Heart left ventricle (tissue), 13 donors: ENCODE results near the gene ETV6.

Source experiments
- CTCF ChIP-seq, 12 donors: fragments of 200-600 bp; sonication (generic) in 4 of 12; IDR thresholded peaks; one replicate each; pipeline versions ENCODE4 v1.5.0 to v1.8.0; 2018 to 2022; ENCODE audit warnings: antibody characterized with exemption in 12 of 12, mild to moderate bottlenecking in 5 of 12
- POLR2A ChIP-seq, 2 donors: fragments of 450-650 bp; IDR thresholded peaks; one replicate each; pipeline ENCODE4 v1.6.1; 2017; ENCODE audit warnings: antibody characterized with exemption in 2 of 2, mild to moderate bottlenecking in 2 of 2, moderate library complexity in 2 of 2
- donor health status: ischemic (EF 13 %, LVEDD 7.1; RV severe dilation, severe dysfunction).
- donor health status: DM: no; HTN: yes; CAD: no.
- donor health status: DM: no; HTN: no; CAD: no.
- donor health status: ischemic (EF 25% LVEDD 6.9; RV normal size, moderate dysfunction).
- donor health status: ischemic (EF 25% LVEDD 5.7; RV mildly dilated, moderate dysfunction).
- donor health status: ischemic (EF 35%, LVEDD 5.7; RV mildly dilated, moderate dysfunction).
- donor health status: nonischemic (EF 11% LVEDD 7.7; RV severe dilation, severe dysfunction).
- donor health status: DM: yes; HTN: yes; CAD: no.
- donor health status: PGD.
- donor health status: ischemic (EF 29% LVEDD 5.4; RV normal size, mild dysfunction).
- donor health status: nonischemic (EF 23%, LVEDD 6.1; RV moderate dilation, normal function).

DNA sequence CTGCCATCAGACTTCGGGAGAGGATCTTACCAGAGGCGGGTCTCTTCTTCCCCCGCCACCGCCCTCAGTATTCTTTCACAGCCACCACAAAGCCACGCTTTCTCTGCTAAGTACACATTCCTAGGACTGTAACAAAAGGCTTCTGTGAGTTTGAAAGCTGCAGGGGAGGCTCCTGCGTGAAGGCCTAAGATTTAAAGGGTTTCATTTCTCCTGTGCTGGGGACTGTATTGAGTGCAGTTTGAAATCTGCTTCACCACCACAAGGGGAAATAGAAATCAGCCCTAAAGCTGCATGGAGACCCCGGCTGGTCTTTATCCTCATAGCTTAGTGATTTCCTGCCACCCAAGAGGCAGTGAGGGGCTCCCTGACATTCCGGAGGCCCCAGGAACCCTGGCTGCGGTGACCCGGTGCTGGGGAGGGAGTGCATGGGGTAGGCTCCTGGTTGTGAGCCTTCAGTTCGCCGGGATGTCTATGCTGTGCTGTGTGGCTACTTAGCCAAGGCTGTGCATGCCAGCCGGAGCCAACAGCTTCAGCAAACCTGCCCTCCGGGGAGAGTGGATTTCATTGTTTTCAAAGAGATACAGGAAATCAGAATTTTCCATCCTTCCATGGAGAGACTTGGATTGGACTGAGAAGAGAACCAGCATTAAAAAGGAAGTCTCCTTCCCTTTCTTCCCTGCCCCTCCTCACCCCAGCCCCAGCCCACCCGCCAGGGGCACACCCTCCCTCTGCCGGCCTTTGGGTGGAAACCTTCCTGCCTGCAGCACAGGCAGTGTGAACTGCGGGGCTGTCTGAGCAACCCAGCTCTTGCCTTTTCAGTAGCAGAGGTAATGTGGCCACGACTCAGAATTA lies 163.3 kb downstream of the ETV6 start:
- TF ChIP-seq CTCF (IDR thresholded peaks at IDR 0.05) (peak in 7 of 12 donors; percentile 4 to 36 (median 14)), POLR2A (IDR thresholded peaks at IDR 0.05) (no peak)
